Mesendoderm (in vitro differentiated cells): Measurements from ENCODE around the gene TMPRSS9.
A peak's percentile ranks its signal among the peaks of the same experiment; 100 is the strongest.

ENCODE experiments used
- DNase-seq: peaks from one replicate; pipeline ENCODE4 v3.0.0; 2013
- H2AK5ac ChIP-seq: 2 replicates; pipeline ENCODE4 v1.6.1; 2013; ENCODE audit warnings: low read length, inconsistent platforms
- H2BK120ac ChIP-seq: 2 replicates; pipeline ENCODE4 v1.6.1; 2013; ENCODE audit warnings: low read depth, mild to moderate bottlenecking, low read length, moderate library complexity, mixed read lengths
- H2BK15ac ChIP-seq: replicated peaks from 2 replicates; pipeline ENCODE4 v1.6.1; 2013; ENCODE audit warnings: low read depth, mild to moderate bottlenecking, moderate library complexity
- H2BK5ac ChIP-seq: 2 replicates; pipeline ENCODE4 v1.6.1; 2013; ENCODE audit warnings: low read length, inconsistent platforms
- H3K18ac ChIP-seq: 2 replicates; pipeline ENCODE4 v1.6.1; 2013; ENCODE audit warnings: mild to moderate bottlenecking, low read length, mixed read lengths
- H3K23ac ChIP-seq: one replicate; pipeline ENCODE4 v1.6.1; 2013; ENCODE audit warnings: low read length
- H3K27ac ChIP-seq: 2 replicates; pipeline ENCODE4 v1.5.1; 2013; ENCODE audit warnings: low read depth, mild to moderate bottlenecking, inconsistent platforms, low read length, moderate library complexity
- H3K27me3 ChIP-seq: 2 replicates; pipeline ENCODE4 v1.6.1; 2013; ENCODE audit warnings: low read length, control low read depth, mild to moderate bottlenecking, inconsistent platforms; ENCODE audit not compliant: insufficient read depth, poor library complexity
- H3K36me3 ChIP-seq: 2 replicates; pipeline ENCODE4 v1.6.1; 2013; ENCODE audit warnings: low read length, inconsistent platforms; ENCODE audit not compliant: control insufficient read depth, insufficient read depth
- H3K4ac ChIP-seq: one replicate; pipeline ENCODE4 v1.6.1; 2013; ENCODE audit warnings: low read depth, mild to moderate bottlenecking, low read length, moderate library complexity
- H3K4me1 ChIP-seq: 2 replicates; pipeline ENCODE4 v1.6.1; 2013; ENCODE audit warnings: low read depth, low read length, inconsistent platforms; ENCODE audit not compliant: control insufficient read depth
- H3K4me2 ChIP-seq: 2 replicates; pipeline ENCODE4 v1.6.1; 2013; ENCODE audit warnings: low read length
- H3K4me3 ChIP-seq: 2 replicates; pipeline ENCODE4 v1.5.1; 2013; ENCODE audit warnings: mild to moderate bottlenecking, low read length
- H3K56ac ChIP-seq: one replicate; pipeline ENCODE4 v1.6.1; 2013; ENCODE audit warnings: low read length
- H3K79me1 ChIP-seq: 2 replicates; pipeline ENCODE4 v1.6.1; 2013; ENCODE audit warnings: low read length, inconsistent platforms
- H3K79me2 ChIP-seq: 2 replicates; pipeline ENCODE4 v1.6.1; 2013; ENCODE audit warnings: mild to moderate bottlenecking, low read length; ENCODE audit not compliant: control insufficient read depth, insufficient read depth
- H3K9ac ChIP-seq: 2 replicates; pipeline ENCODE4 v1.6.1; 2013; ENCODE audit warnings: low read length, inconsistent platforms
- H4K5ac ChIP-seq: one replicate; pipeline ENCODE4 v1.6.1; 2013; ENCODE audit warnings: low read length
- H4K8ac ChIP-seq: one replicate; pipeline ENCODE4 v1.6.1; 2013; ENCODE audit warnings: low read depth, mild to moderate bottlenecking, control low read depth, low read length, moderate library complexity
- WGBS: extraction: QIAGEN DNeasy Blood & Tissue Kit; methylation state at CpG from one replicate; pipeline ENCODE4 v1.1.7; 2013; ENCODE audit warnings: low lambda C conversion rate, missing lambda C conversion rate; ENCODE audit not compliant: insufficient coverage; ENCODE audit errors: extremely low coverage; 5-methylcytosine and 5-hydroxymethylcytosine counted together

The TMPRSS9 gene

GRCh38 chr19:2357279-2358206, 2.5 kb upstream of the TMPRSS9 start:
- whole genome bisulfite sequencing, result no CpG with 5 or more reads among the region's 3 CpGs
- no peak overlapping the region for H3K4me2 ChIP-seq
- no peak overlapping the region for H3K9ac ChIP-seq
- H3K4me1 ChIP-seq, result no peaks in the 10 kb centered on the region
- no peak overlapping the region for H4K5ac ChIP-seq
- no peak overlapping the region for H3K4ac ChIP-seq
- no peak overlapping the region for H2BK120ac ChIP-seq
- H3K79me1 ChIP-seq, result no peaks in the 10 kb centered on the region
- H4K8ac ChIP-seq, result no peak overlapping the region
- no peak overlapping the region for H2BK15ac ChIP-seq
- DNase-seq, result no peak
- no peak overlapping the region for H3K56ac ChIP-seq
- no peak overlapping the region for H2BK5ac ChIP-seq
- no peak overlapping the region for H3K18ac ChIP-seq
- H3K79me2 ChIP-seq, result no peaks in the 10 kb centered on the region
- H3K27ac ChIP-seq, result no peak overlapping the region
- H2AK5ac ChIP-seq, result no peak overlapping the region
- no peaks in the 10 kb centered on the region for H3K36me3 ChIP-seq
- no peaks in the 10 kb centered on the region for H3K27me3 ChIP-seq
- H3K4me3 ChIP-seq, result no peak overlapping the region
- no peak overlapping the region for H3K23ac ChIP-seq

GRCh38 chr19:2358548-2359173, 1.4 kb upstream of the TMPRSS9 start:
- no peak overlapping the region for H3K18ac ChIP-seq
- H3K4me1 ChIP-seq, result no peaks in the 10 kb centered on the region
- no peak overlapping the region for H2BK5ac ChIP-seq
- H2BK120ac ChIP-seq, result no peak overlapping the region
- no peak overlapping the region for H2AK5ac ChIP-seq
- H2BK15ac ChIP-seq, result no peak overlapping the region
- H3K4me2 ChIP-seq, result no peak overlapping the region
- H4K5ac ChIP-seq, result no peak overlapping the region
- no peaks in the 10 kb centered on the region for H3K27me3 ChIP-seq
- no peaks in the 10 kb centered on the region for H3K79me2 ChIP-seq
- no CpG with 5 or more reads among the region's 28 CpGs for WGBS
- no peak overlapping the region for H3K27ac ChIP-seq
- no peak overlapping the region for H3K9ac ChIP-seq
- H3K36me3 ChIP-seq, result no peaks in the 10 kb centered on the region
- H3K23ac ChIP-seq, result no peak overlapping the region
- no peak overlapping the region for H3K4ac ChIP-seq
- no peak overlapping the region for H3K56ac ChIP-seq
- DNase-seq, result no peak
- H3K79me1 ChIP-seq, result no peaks in the 10 kb centered on the region
- H3K4me3 ChIP-seq, result no peak overlapping the region
- no peak overlapping the region for H4K8ac ChIP-seq

GRCh38 chr19:2360833-2361232, 768 bp downstream of the TMPRSS9 start:
- Histone ChIP-seq H3K36me3 (no peaks in the 10 kb centered on the region), H3K4me3 (no peak overlapping the region), H2BK15ac (no peak overlapping the region), H3K9ac (no peak overlapping the region), H3K23ac (peak overlapping the region; percentile 6), H3K56ac (no peak overlapping the region), H3K79me2 (no peaks in the 10 kb centered on the region), H2BK5ac (no peak overlapping the region), H3K18ac (no peak overlapping the region), H4K5ac (no peak overlapping the region), H3K27ac (no peak overlapping the region), H4K8ac (no peak overlapping the region), H3K4me2 (no peak overlapping the region), H2BK120ac (no peak overlapping the region), H3K4me1 (no peaks in the 10 kb centered on the region), H2AK5ac (no peak overlapping the region), H3K27me3 (no peaks in the 10 kb centered on the region), H3K4ac (no peak overlapping the region), H3K79me1 (no peaks in the 10 kb centered on the region)
- DNase-seq, result no peak
- WGBS, result no CpG with 5 or more reads among the region's 11 CpGs

GRCh38 chr19:2361246-2362045, 1.4 kb downstream of the TMPRSS9 start:
- Histone ChIP-seq H3K4me3 (no peak overlapping the region), H3K36me3 (no peaks in the 10 kb centered on the region), H3K4me2 (no peak overlapping the region), H3K27me3 (no peaks in the 10 kb centered on the region), H3K4me1 (no peaks in the 10 kb centered on the region), H3K23ac (no peak overlapping the region), H2BK5ac (no peak overlapping the region), H3K18ac (no peak overlapping the region), H3K9ac (no peak overlapping the region), H3K27ac (no peak overlapping the region), H3K4ac (no peak overlapping the region), H3K79me1 (no peaks in the 10 kb centered on the region), H2BK120ac (no peak overlapping the region), H2AK5ac (no peak overlapping the region), H2BK15ac (no peak overlapping the region), H4K8ac (no peak overlapping the region), H3K79me2 (no peaks in the 10 kb centered on the region), H3K56ac (no peak overlapping the region), H4K5ac (no peak overlapping the region)
- no peak for DNase-seq
- no CpG with 5 or more reads among the region's 24 CpGs for WGBS

- DNase-seq, result no peak
- no peak overlapping the region for H4K5ac ChIP-seq
- H2BK120ac ChIP-seq, result no peak overlapping the region
- H2BK5ac ChIP-seq, result no peak overlapping the region
- H3K4me3 ChIP-seq, result no peak overlapping the region
- no peak overlapping the region for H3K27ac ChIP-seq
- H3K4ac ChIP-seq, result no peak overlapping the region
- H3K23ac ChIP-seq, result no peak overlapping the region
- no peaks in the 10 kb centered on the region for H3K4me1 ChIP-seq
- H3K36me3 ChIP-seq, result no peaks in the 10 kb centered on the region
- H3K9ac ChIP-seq, result no peak overlapping the region
- no peak overlapping the region for H3K4me2 ChIP-seq
- no peak overlapping the region for H3K56ac ChIP-seq
- no peak overlapping the region for H2AK5ac ChIP-seq
- 100% methylated on average over 9 of the region's 11 CpGs for WGBS
- no peak overlapping the region for H3K18ac ChIP-seq
- H3K79me1 ChIP-seq, result no peaks in the 10 kb centered on the region
- H4K8ac ChIP-seq, result no peak overlapping the region
- H3K79me2 ChIP-seq, result no peaks in the 10 kb centered on the region
- H2BK15ac ChIP-seq, result no peak overlapping the region
- H3K27me3 ChIP-seq, result no peaks in the 10 kb centered on the region
These were observed 2.2 kb downstream of the TMPRSS9 start for GRCh38 chr19:2362046-2362969.
